BLaER1 treated with 17β-estradiol and CSF1 and Interleukin-3, amounts not matched to agents 10 nM and 100 nM (cell line): ENCODE measurements around the gene KLHL40.

Source experiments
- H3K27ac ChIP-seq, 11 experiments: shearing (Covaris generic); formaldehyde crosslinking; 2 replicates each; pipeline ENCODE4 v1.8.1; 2022
- H3K27me3 ChIP-seq, 11 experiments: shearing (Covaris generic); formaldehyde crosslinking; 2 replicates each; pipeline ENCODE4 v1.8.1; 2022
- H3K36me3 ChIP-seq, 11 experiments: shearing (Covaris generic); formaldehyde crosslinking; 2 replicates each; pipeline ENCODE4 v1.8.1; 2022
- H3K4me1 ChIP-seq, 10 experiments: shearing (Covaris generic); formaldehyde crosslinking; 2 replicates each; pipeline ENCODE4 v1.8.1; 2022
- H3K4me2 ChIP-seq, 11 experiments: shearing (Covaris generic); formaldehyde crosslinking; 2 replicates each; pipeline ENCODE4 v1.8.1; 2022
- H3K4me3 ChIP-seq, 10 experiments: shearing (Covaris generic); formaldehyde crosslinking; 2 replicates each; pipeline ENCODE4 v1.8.1; 2022
- H3K9ac ChIP-seq, 11 experiments: shearing (Covaris generic); formaldehyde crosslinking; 2 replicates each; pipeline ENCODE4 v1.8.1; 2022
- H3K9me3 ChIP-seq, 11 experiments: shearing (Covaris generic); formaldehyde crosslinking; replicated peaks in 1 of 11; 2 replicates each; pipeline ENCODE4 v1.8.1; 2022
- H4K20me1 ChIP-seq, 11 experiments: shearing (Covaris generic); formaldehyde crosslinking; 2 replicates each; pipeline ENCODE4 v1.8.1; 2022
- Cebpa-rat ChIP-seq, 11 experiments: shearing (Covaris generic); IDR thresholded peaks; 2 replicates each; pipeline ENCODE4 v1.8.1; 2022

Gene KLHL40

DNA sequence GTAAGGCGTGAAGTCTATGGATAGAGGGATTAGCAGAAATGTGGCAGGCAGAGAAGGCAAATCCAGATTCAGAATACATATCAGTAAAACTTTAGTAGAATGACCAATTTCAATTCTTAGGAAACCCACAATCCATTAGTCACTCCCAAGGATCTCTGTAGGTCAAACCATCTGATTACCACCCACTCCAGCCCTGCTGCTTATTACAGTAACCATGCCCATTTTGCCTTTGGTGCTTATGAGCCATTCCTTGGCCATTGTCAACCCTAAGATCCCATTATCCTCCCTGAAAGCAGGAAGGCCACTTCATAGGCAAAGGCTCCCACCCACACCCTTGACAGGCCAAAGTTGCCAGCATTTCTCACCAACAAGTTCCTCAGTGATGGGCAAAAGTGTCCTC lies 5.1 kb upstream of the KLHL40 start:
- Histone ChIP-seq H3K4me2 (peak overlapping the region in 1 of 11 experiments; percentile 13; a peak in 1 of 22 replicates), H4K20me1 (no peaks in the 10 kb centered on the region), H3K4me1 (peaks cover 0 to 39% (median 16%) of the 10 kb centered on the region in 10 experiments; a peak in 15 of 20 replicates), H3K27me3 (no peaks in the 10 kb centered on the region), H3K4me3 (no peak overlapping the region), H3K9ac (no peak overlapping the region), H3K9me3 (peaks cover 14 to 40% (median 25%) of the 10 kb centered on the region in 11 experiments), H3K36me3 (no peaks in the 10 kb centered on the region), H3K27ac (no peak overlapping the region)
- TF ChIP-seq Cebpa-rat (IDR thresholded peaks at IDR 0.05): no peak

DNA sequence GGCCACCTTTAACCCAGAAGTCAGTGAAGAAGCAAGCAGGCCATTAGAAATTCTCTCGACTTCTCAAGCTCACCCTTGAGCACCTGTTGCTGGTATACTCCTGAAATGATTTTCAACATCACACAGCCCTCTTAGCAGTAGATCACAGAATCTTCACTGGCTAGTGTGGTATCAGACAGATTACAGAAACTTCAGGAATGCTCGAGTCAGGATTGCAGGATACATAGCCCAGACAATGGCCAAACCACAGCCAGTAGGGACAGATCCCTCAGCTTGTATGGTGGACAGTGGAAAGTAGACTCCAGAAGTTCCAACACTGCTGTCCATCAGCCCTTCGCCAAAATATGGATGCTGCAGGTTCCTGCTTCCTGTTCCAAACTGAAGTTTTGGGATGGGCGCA lies 4.5 kb upstream of the KLHL40 start:
- Histone ChIP-seq H3K36me3 (no peaks in the 10 kb centered on the region), H3K4me1 (peaks cover 0 to 39% (median 16%) of the 10 kb centered on the region in 10 experiments; a peak in 15 of 20 replicates), H3K9ac (no peak overlapping the region), H3K9me3 (peaks cover 12 to 36% (median 25%) of the 10 kb centered on the region in 11 experiments), H3K4me2 (peak overlapping the region in 1 of 11 experiments; percentile 13; a peak in 1 of 22 replicates), H3K4me3 (no peak overlapping the region), H3K27me3 (no peaks in the 10 kb centered on the region), H4K20me1 (no peaks in the 10 kb centered on the region), H3K27ac (no peak overlapping the region)
- TF ChIP-seq Cebpa-rat (IDR thresholded peaks at IDR 0.05): no peak

DNA sequence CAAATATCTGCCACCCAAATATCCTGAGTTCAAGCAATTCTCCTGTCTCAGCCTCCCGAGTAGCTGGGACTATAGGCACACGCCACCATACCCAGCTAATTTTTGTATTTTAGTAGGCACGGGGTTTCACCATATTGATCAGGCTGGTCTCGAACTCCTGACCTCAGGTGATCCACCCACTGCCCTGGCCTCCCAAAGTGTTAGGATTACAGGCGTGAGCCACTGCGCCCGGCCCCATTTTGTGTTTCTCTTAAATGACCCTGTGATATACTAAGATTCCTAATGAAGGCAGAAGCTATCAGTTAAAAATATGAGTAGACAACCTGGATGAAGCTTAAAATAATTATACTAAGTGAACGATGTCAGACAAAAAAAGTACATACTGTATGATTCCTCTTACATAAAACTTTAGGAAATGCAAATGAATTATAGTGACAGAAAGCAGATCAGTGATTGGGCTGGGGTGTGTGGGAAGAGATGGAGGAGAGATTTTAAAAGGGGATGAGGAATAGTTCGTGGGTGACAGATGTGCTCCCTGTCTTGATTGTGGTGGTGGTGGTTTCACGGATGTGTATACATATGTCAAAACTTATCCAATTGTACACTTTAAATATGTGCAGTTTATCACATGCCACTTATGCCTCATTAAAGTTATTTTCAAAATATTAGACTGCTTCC lies 3.8 kb upstream of the KLHL40 start:
- Histone ChIP-seq H3K4me1 (peaks cover 0 to 39% (median 16%) of the 10 kb centered on the region in 10 experiments; a peak in 15 of 20 replicates), H3K27me3 (no peaks in the 10 kb centered on the region), H3K27ac (no peak overlapping the region), H3K4me2 (peak overlapping the region in 1 of 11 experiments; percentile 88; a peak in 1 of 22 replicates), H3K9ac (no peak overlapping the region), H3K36me3 (no peaks in the 10 kb centered on the region), H3K9me3 (peaks cover 8 to 34% (median 20%) of the 10 kb centered on the region in 11 experiments; a peak in 16 of 22 replicates), H3K4me3 (no peak overlapping the region), H4K20me1 (no peaks in the 10 kb centered on the region)
- no peak for TF ChIP-seq Cebpa-rat (IDR thresholded peaks at IDR 0.05)

GRCh38 chr3:42682301-42683070 lies 2.9 kb upstream of the KLHL40 start:
- H3K36me3 ChIP-seq: no peaks in the 10 kb centered on the region
- no peaks in the 10 kb centered on the region for H3K27me3 ChIP-seq
- no peak overlapping the region for H3K9ac ChIP-seq
- peaks cover 7 to 26% (median 12%) of the 10 kb centered on the region in 11 experiments; a peak in 16 of 22 replicates for H3K9me3 ChIP-seq
- no peak overlapping the region for H3K4me3 ChIP-seq
- no peaks in the 10 kb centered on the region for H4K20me1 ChIP-seq
- H3K27ac ChIP-seq: peak overlapping the region in 5 of 11 experiments; percentile 12 to 77 (median 65); a peak in 5 of 22 replicates
- TF ChIP-seq Cebpa-rat (IDR thresholded peaks at IDR 0.05): no peak
- H3K4me1 ChIP-seq: peaks cover 0 to 39% (median 16%) of the 10 kb centered on the region in 10 experiments; a peak in 15 of 20 replicates
- H3K4me2 ChIP-seq: peak overlapping the region in 2 of 11 experiments; percentile 84 to 88; a peak in 5 of 22 replicates

- H3K9ac ChIP-seq: peak overlapping the region in 3 of 11 experiments; percentile 31 to 50 (median 47); a peak in 1 of 22 replicates
- H3K27ac ChIP-seq: peak overlapping the region in 6 of 11 experiments; percentile 34 to 77 (median 60); a peak in 11 of 22 replicates
- peaks cover 0 to 39% (median 16%) of the 10 kb centered on the region in 10 experiments; a peak in 16 of 20 replicates for H3K4me1 ChIP-seq
- no peaks in the 10 kb centered on the region for H3K36me3 ChIP-seq
- H3K9me3 ChIP-seq: peaks cover 0 to 12% (median 4%) of the 10 kb centered on the region in 11 experiments; a peak in 6 of 22 replicates
- no peak overlapping the region for H3K4me3 ChIP-seq
- H3K27me3 ChIP-seq: no peaks in the 10 kb centered on the region
- TF ChIP-seq Cebpa-rat (IDR thresholded peaks at IDR 0.05): peak in 6 of 11 experiments; percentile 33 to 75 (median 48); a peak in 6 of 22 replicates
- H3K4me2 ChIP-seq: peak overlapping the region in 9 of 11 experiments; percentile 11 to 88 (median 49); a peak in 13 of 22 replicates
- H4K20me1 ChIP-seq: no peaks in the 10 kb centered on the region
Observed at GRCh38 chr3:42683875-42684598, 1.3 kb upstream of the KLHL40 start.

DNA sequence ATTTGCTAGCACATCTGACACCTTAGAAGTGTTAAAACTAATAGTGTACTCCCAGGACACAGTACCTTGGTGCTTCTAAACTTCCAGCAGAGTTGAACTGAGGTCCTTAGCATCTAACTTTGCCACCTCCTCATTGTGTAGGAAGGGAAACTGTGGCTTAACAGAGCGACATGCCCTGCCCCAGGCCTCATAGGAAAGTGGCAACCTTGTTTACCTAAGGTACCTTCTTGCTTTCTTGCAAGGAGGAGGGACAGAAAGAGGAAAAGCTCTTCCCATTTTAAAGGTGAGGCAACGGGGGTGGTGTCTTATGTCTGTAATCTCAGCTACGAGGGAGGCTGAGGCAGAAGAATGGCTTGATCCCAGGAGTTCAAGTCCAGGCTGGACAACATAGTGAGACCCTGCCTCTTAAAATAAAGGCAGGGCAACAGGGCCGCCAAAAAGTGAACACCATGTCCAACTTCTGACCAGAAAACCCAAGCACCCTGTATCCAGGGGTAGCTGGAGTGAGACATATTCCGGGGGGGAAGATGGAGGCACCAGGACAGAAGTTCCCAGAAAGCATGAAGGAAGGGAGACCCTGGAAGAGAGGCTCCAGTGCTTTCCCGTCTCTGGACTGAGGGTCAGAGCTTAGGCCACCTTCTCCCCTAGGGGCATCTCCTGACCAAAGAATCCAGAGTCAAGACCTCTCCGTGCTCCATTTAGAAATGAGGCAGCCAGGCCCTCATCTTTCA lies 540 bp upstream of the KLHL40 start:
- no peaks in the 10 kb centered on the region for H3K36me3 ChIP-seq
- no peak overlapping the region for H3K4me3 ChIP-seq
- 0 out of 22 replicates have a peak overlapping the region, but pooled peaks of 1 of the 11 experiments have one; percentile 31 for H3K9ac ChIP-seq
- H3K9me3 ChIP-seq: peaks cover 0 to 12% (median 0%) of the 10 kb centered on the region in 11 experiments; a peak in 5 of 22 replicates
- no peaks in the 10 kb centered on the region for H4K20me1 ChIP-seq
- H3K27me3 ChIP-seq: no peaks in the 10 kb centered on the region
- H3K4me2 ChIP-seq: peak overlapping the region in 7 of 11 experiments; percentile 21 to 66 (median 35); a peak in 12 of 22 replicates
- peaks cover 2 to 39% (median 16%) of the 10 kb centered on the region in 10 experiments; a peak in 18 of 20 replicates for H3K4me1 ChIP-seq
- TF ChIP-seq Cebpa-rat (IDR thresholded peaks at IDR 0.05): no peak
- H3K27ac ChIP-seq: peak overlapping the region in 6 of 11 experiments; percentile 17 to 62 (median 32); a peak in 8 of 22 replicates

- H3K9ac ChIP-seq: no peak overlapping the region
- H3K4me2 ChIP-seq: no peak overlapping the region
- H3K4me1 ChIP-seq: peaks cover 15 to 33% (median 23%) of the 10 kb centered on the region in 10 experiments
- no peak for TF ChIP-seq Cebpa-rat (IDR thresholded peaks at IDR 0.05)
- no peaks in the 10 kb centered on the region for H4K20me1 ChIP-seq
- no peaks in the 10 kb centered on the region for H3K36me3 ChIP-seq
- no peaks in the 10 kb centered on the region for H3K27me3 ChIP-seq
- no peak overlapping the region for H3K27ac ChIP-seq
- H3K9me3 ChIP-seq: peaks cover 0 to 12% (median 0%) of the 10 kb centered on the region in 11 experiments; a peak in 5 of 22 replicates
- no peak overlapping the region for H3K4me3 ChIP-seq
Observed at GRCh38 chr3:42685891-42686820, 819 bp downstream of the KLHL40 start.
